ENCODE measurements around the gene SPSB2. TPM values are rescaled to one million over a fixed set of nuclear protein-coding genes. Genes with fewer than 3 reads are reported as not detected.

The SPSB2 gene
- total and polyA plus RNA-seq, 9 of the 15 experiments (the other 6 are each of a cell fraction or from before 2014, with no cell fraction given) = 0.10 to 10.6 (median 1.9) TPM

DNA sequence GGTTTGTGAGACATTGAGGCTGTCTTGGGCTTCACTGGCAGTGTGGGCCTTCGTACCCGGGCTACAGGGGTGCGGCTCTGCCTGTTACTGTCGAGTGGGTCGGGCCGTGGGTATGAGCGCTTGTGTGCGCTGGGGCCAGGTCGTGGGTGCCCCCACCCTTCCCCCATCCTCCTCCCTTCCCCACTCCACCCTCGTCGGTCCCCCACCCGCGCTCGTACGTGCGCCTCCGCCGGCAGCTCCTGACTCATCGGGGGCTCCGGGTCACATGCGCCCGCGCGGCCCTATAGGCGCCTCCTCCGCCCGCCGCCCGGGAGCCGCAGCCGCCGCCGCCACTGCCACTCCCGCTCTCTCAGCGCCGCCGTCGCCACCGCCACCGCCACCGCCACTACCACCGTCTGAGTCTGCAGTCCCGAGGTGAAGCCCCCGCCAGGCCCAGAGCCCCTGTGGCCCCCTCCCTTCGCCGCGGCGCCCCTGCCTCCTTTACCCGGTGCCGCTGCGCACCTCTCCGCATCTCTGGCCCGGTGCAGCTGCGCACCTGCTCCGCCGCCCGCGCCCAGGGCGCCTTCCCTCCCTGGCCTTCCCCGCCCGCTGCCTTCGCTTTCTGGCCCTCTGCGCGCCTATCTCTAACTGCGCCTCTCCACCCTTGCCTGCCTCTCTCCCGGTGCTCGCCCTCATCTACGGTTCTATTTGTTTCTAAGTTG lies 41.3 kb upstream of the SPSB2 start, which contains the start of gene ENO2 (continued):
- TF ChIP-seq POLR2AphosphoS5 (IDR thresholded peaks at IDR 0.05; ENCODE audit: control insufficient read depth, insufficient read depth, low read depth, low read length) (no peak), CXXC5 (CRISPR knock-in tag; IDR thresholded peaks at IDR 0.05) (peak; percentile 27; the same call in 1 of the 2 replicates), HDAC3 (IDR thresholded peaks at IDR 0.05; ENCODE audit: borderline replicate concordance, partially characterized antibody) (no peak), TRIM24 (IDR thresholded peaks at IDR 0.05) (no peak), RBFOX2 (IDR thresholded peaks at IDR 0.05; ENCODE audit: low read depth, low read length) (peak; percentile 29; the same call in 1 of the 2 replicates), RBBP5 (IDR thresholded peaks at IDR 0.05; ENCODE audit: borderline replicate concordance, insufficient read depth, low read length, poor library complexity, severe bottlenecking) (no peak), FOSL1 (tag; conservative IDR thresholded peaks at IDR 0.05) (peak; percentile 70), CTBP1 (IDR thresholded peaks at IDR 0.05; ENCODE audit: borderline replicate concordance) (peak; percentile 72), MBD2 (IDR thresholded peaks at IDR 0.05; ENCODE audit: borderline replicate concordance, low read depth) (no peak), ZC3H8 (IDR thresholded peaks at IDR 0.05) (no peak), CBFB (CRISPR knock-in tag; IDR thresholded peaks at IDR 0.05) (no peak), CEBPG (CRISPR knock-in tag; IDR thresholded peaks at IDR 0.05) (no peak), CEBPG (tag; conservative IDR thresholded peaks at IDR 0.05 in 1 of 2, IDR thresholded peaks at IDR 0.05 in 1 of 2) (no peak), SMAD3 (CRISPR knock-in tag; conservative IDR thresholded peaks at IDR 0.05) (no peak), STAT5A (IDR thresholded peaks at IDR 0.05; ENCODE audit: borderline replicate concordance, low read length) (no peak)
- TF ChIP-seq, protein P1, sequence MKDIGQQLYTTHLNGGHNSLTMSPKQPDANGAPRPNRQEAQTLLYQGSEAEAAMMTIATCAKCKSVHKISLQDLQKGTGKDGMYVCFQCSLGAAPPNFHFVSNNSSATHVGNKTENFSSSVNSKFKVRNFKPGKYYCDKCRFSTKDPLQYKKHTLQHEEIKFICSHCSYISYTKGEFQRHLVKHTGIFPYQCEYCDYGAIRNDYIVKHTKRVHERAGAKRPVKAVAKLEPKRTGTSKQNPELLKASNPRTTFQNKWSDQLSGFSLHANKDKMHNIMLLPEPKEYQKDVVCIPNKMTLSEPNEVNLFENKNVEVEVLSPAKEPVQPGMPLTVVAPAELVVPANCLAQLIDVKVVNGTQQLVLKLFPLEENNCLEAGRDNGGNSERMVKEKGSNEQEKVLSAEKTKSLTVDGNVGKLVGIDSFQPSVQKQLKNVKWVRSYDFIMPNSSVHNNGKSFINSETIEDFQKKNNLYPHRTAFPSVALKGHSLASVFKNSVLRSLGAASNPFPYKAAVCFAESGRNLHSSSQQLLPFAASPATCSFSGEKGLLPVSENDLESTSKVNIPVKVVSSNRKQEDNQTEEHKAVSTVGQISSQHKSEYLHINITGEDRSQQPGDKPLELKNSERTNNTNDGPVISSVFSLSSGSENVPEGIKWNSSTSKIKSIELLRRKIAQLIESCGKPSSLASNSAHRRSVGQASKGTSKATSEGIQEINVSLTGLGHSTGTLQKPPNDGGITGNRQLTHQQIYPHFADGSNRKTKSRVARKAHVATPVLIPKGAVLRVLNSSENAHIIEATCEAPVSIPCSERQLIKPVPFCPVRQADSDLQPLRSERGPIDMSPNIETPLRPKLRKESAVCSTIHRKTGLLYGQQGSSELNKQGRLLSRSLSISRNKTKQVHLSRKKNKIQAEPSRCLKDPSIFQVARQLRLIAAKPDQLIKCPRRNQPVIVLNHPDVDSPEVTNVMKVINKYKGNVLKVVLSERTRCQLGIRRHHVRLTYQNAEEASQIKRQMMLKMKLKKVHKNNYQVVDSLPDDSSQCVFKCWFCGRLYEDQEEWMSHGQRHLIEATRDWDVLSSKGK (CRISPR knock-in tag; IDR thresholded peaks at IDR 0.05) = no peak
- TF ChIP-seq, protein P2, sequence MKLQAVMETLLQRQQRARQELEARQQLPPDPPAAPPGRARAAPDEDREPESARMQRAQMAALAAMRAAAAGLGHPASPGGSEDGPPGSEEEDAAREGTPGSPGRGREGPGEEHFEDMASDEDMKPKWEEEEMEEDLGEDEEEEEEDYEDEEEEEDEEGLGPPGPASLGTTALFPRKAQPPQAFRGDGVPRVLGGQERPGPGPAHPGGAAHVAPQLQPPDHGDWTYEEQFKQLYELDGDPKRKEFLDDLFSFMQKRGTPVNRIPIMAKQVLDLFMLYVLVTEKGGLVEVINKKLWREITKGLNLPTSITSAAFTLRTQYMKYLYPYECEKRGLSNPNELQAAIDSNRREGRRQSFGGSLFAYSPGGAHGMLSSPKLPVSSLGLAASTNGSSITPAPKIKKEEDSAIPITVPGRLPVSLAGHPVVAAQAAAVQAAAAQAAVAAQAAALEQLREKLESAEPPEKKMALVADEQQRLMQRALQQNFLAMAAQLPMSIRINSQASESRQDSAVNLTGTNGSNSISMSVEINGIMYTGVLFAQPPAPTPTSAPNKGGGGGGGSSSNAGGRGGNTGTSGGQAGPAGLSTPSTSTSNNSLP (IDR thresholded peaks at IDR 0.05; ENCODE audit: borderline replicate concordance, low read depth, low read length) = no peak
- TF ChIP-seq, protein P3, sequence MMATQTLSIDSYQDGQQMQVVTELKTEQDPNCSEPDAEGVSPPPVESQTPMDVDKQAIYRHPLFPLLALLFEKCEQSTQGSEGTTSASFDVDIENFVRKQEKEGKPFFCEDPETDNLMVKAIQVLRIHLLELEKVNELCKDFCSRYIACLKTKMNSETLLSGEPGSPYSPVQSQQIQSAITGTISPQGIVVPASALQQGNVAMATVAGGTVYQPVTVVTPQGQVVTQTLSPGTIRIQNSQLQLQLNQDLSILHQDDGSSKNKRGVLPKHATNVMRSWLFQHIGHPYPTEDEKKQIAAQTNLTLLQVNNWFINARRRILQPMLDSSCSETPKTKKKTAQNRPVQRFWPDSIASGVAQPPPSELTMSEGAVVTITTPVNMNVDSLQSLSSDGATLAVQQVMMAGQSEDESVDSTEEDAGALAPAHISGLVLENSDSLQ (IDR thresholded peaks at IDR 0.05) = no peak
- TF ChIP-seq, protein P4, sequence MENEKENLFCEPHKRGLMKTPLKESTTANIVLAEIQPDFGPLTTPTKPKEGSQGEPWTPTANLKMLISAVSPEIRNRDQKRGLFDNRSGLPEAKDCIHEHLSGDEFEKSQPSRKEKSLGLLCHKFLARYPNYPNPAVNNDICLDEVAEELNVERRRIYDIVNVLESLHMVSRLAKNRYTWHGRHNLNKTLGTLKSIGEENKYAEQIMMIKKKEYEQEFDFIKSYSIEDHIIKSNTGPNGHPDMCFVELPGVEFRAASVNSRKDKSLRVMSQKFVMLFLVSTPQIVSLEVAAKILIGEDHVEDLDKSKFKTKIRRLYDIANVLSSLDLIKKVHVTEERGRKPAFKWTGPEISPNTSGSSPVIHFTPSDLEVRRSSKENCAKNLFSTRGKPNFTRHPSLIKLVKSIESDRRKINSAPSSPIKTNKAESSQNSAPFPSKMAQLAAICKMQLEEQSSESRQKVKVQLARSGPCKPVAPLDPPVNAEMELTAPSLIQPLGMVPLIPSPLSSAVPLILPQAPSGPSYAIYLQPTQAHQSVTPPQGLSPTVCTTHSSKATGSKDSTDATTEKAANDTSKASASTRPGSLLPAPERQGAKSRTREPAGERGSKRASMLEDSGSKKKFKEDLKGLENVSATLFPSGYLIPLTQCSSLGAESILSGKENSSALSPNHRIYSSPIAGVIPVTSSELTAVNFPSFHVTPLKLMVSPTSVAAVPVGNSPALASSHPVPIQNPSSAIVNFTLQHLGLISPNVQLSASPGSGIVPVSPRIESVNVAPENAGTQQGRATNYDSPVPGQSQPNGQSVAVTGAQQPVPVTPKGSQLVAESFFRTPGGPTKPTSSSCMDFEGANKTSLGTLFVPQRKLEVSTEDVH (IDR thresholded peaks at IDR 0.05; ENCODE audit: low read depth, partially characterized antibody) = no peak

Measured in K562 (cell line).